ENCODE data around the gene ABHD15.

Gene ABHD15

DNA sequence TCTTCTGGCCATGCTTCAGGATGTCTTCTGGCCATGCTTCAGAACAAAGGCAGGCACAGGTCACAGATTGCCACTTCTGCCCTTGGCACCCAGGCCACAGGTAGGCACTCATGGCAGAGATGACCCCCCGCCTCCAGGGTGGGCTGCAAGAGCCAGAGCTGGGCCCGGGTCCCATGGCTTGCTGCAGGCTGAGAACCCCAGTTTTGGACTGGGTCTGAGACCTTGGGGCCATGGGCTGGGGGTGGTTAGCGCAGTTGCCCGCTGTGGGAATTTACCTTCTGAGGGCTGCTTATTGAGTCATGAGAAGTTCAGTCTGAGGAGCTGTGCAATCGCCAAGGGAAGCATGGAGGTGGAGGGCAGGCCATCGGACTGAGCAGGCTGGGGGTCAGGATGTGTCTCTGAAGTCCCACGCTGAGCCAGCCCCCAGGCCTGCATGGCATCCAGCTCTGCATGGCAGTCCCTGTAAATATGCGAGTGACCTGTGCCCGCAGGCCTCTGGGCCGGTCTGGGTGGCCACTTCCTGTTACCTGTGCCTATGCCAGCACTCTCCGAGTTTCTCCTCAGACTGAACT, 27.8 kb upstream of the ABHD15 start:
- DNase-seq, result no peak

- DNase-seq, result no peak
Observed at GRCh38 chr17:29593591-29594518, 27.0 kb upstream of the ABHD15 start.

DNA sequence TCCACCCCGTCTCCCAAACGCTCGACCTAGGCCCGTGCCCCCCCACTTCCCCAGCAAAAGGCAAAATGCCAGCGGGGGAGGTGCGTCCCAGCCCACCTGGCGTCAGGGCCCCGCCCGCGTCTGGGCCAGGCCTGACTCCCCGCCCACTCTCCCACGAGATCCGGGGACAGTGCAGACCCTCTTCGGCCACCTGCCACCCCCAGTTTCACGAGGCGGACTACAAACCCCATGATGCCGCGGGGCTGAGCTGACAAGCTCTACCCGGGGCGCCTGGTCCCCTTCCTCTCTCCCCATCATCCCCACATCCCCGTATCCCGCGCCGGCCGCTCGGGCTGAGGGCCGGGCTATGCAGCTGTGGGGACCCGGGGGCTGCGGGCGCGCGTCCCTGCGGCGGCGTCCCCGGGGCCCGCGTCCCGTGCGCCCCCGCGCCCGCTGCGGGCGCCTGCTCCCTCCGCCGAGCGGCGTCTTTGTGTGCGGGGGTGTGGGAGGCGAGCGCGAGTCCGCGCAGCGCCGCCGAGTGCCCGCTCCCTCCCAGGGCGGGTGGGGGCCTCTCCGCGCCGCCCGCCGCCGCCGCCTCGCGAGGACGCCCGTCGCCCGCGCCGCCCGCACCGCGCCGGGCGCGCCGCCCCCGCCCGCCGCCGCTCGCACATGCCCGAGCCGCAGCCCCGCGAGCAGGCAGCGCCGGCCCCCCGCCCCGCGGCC, 26.2 kb upstream of the ABHD15 start, which contains the start of gene ANKRD13B:
Gene ANKRD13B (plus strand): TSS at position 283 of the 702 bp plus-strand sequence. CDS start 490 bp downstream, outside the sequence.
- DNase-seq, result no peak

DNA sequence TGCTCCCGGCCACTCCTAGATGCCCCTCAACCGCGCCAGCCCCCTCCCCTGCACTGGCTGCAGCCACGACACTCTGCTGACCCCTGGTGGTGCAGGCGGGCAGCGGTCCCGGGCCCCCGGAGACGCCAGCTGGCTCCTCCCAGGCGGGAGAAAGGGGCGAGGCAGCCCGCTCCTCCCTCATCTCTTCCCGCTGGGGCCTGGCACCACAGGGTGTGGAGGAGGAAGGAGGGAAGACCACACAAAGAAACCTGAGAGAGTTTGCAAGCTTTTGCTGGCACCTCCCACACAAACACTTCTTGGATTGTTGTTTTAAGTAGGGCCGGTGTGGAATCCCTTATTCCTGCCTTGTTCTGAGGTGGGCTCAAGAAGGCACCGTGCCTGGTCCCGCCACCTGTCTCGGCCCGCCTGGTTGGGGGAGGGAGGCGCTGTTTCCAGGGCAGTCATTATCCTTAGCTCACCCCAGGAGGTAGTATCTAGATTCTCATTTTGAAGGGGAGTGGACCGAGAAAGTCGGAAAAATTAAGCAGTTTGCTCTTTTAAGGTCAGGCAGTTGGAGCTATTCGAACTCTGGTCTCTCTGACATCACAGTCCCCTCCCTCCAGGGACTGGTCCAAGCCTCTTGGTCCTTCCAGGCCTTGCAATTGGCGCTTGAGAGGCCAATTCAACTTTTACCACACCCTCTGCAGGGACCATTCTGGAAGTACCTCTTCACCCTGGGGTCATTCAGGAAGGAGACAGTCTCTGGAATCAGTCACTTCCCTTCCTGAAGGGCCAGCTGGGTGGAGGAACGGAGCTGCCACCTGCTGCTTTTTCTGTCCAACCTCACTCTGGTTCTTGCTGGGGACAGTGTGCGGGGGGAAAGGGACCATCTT, 25.1 kb upstream of the ABHD15 start:
- peak; percentile 80 for DNase-seq

GRCh38 chr17:29591146-29591736, 24.4 kb upstream of the ABHD15 start:
- DNase-seq, result peak; percentile 71

DNA sequence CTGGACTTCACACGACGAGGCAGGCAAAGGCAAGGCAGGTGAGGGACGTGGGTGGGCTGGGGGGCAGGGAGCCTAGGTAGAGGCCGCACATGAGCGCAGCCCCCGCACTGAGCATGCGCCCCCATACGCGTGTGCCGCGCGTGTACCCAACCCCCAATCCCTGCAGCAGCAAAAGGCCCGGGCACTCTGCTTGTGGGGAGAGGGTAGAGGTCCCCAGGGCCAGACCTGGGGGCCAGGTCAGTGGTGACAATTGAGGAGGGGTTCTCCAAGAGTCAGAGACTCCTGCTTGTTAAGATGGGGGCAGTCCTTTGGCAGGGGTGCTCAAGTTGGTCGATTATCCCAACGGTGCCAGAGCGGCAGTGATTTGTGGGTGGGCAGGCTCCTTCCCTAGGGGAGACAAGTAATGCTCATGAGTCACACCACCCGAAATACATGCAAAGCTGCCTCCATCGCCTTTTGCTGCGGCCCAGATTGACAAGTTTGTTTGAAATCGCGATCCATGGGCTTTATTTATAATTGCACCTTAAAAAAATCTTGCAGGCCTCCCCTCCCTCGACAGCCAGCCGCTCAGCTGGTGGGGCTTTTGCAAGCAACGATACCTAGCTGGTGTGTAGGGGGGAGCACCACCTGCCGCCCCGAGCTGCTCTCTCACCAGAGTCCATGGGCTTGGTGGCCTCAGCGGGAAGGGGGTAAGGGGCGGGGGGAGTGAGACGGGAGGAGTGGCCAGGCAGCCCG, 23.7 kb upstream of the ABHD15 start:
- peak; percentile 69 for DNase-seq

DNA sequence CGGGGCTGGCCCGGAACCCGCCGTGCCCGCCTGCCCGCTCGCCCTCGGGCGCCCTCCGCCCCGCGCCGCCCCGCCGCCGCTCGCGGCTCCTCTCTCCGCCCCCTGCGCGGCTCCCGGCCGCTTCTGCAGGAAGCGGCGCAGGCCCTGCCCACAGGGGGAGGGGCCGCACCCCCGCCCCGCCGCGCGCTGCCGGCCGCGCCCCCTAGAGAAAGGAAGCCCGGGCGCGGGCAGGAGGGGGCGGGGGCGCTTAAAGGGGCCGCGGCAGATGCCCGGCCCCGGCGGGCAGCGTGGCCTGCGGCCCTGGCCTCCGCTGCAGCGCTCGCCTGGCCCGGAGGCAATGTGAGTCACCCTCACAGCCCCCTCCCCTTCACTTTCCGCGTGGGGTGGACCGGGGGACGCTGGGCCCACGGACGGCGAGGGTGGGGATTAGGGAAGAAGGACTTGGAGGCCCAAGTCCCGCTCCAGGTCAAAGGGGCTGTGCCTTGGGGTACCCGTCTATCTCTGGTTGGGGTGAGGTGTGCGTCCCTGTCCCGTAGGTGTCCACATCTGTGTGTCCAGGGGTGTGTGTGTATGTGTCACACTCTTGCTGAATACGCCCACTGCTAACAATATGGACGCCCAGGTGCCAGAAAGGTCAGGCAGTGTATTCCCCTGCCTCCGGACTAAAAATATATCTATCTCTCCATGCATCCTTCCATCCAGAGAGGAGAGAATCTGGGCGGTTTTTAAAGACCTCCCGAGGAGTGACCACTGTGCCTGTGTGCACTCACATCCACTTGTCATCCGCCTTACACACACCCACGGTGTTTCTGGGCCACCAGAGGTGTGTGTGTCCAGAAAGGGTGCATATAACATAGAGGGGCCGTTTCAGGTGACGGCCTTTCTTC, 22.9 kb upstream of the ABHD15 start, which contains the start of gene GIT1:
Gene GIT1 (minus strand): TSS at position 125 of the 887 bp plus-strand sequence. CDS start 270 bp downstream, outside the sequence.
- peak; percentile 89 for DNase-seq

DNA sequence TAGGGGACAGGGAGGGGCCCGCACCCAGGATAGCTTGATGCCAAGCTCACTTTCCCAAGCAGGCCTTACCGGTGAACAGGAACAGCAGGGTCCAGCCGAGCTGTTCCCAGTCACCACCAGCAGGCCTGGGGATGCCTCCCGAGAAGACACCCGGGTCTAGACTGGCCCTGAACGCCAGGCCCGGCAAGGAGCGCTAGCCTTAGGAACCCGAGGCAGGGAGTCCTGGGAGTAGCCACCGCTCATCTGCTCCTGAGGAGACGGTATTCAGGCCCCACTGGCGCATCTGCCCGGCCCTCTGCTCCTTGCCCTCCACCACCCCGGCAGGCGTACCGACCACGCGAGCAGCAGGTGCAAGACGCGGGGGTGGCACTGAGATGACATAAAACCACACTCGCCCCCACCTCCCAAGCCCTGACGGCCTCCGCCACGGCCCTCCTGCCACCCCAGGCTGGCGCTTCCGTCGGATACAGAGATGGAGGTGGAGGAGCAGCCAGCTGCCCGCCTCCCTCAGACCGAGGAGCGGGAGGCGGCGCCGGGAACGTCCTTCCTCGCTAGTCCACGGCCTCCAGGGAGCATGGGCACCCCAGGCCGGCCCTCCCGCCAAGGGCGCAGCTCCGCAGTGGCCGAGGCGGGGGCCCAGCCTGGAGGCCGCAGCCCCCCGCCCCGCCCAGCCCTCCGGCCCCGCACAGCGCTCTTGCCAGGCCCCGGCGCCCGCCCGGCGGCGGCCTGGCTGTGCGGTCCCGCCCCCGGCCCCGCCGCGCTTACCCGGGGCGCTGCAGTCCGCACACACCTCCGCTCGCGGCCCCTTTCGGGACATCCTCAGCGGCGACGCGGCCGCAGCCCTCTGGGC, 21.9 kb upstream of the ABHD15 start:
- DNase-seq, result no peak

DNA sequence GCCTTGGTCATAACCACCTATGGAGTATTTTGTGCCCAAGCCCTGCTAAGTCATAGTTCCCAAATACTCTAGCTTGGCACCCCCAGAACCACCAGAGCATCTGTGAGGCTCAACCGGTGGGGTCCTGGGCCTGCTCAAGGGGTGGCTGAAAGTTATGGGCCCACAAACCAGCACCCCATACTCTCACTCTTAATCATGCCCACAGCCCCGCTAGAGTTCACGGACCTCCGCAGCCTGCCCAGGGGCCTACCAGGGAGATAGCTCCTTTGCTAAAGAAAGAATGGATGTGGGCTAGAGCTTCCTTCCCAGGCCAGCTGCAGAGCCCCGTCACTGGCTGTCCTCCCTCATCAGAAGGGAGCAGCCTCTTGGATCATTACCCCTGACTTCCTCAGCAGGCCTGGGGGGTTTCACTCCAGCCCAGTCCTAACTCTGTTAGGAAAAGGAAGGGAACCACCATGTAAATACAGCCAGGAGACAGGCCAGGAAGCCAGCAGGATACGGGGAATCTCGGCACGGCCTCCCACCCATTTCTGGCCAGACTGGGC, 21.3 kb upstream of the ABHD15 start:
- no peak for DNase-seq

- no peak for DNase-seq
Observed at GRCh38 chr17:29587591-29587990, 20.8 kb upstream of the ABHD15 start.

- DNase-seq, result no peak
Observed at GRCh38 chr17:29586676-29587469, 20.0 kb upstream of the ABHD15 start.

GRCh38 chr17:29585080-29585751, 18.4 kb upstream of the ABHD15 start:
- peak; percentile 52 for DNase-seq

DNA sequence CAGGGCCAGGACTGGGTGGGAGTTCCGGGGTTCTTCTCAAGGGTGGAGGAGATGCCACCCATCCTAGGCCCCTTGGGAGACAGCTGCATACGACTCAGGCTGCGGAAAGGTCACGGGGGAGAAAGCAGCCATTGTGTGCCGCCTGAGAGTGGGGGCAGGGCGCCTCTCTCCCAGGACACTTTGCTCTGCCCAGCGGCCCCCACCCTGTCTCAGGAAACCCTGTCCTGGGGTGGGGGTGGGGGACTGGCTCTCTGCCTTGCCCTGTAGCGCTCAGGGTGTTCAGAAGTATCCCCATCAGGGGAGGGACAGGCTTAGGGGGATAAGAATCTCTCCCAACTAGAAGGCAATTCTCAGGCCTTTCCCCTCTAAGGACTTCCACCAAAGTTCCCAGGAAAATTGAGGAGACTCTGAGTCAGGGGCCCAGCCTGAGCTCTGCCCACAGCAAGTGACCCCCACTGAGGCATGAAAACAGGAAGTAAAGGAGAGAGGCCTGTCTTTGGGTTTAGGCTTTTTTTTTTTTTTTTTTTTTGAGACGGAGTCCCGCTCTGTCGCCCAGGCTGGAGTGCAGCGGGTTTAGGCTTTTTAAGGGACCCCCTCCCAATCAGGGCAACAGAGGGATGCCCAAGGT, 17.7 kb upstream of the ABHD15 start:
- DNase-seq, result peak; percentile 30

- DNase-seq, result no peak
Observed at GRCh38 chr17:29583324-29584248, 16.7 kb upstream of the ABHD15 start.

- DNase-seq, result no peak
Observed at GRCh38 chr17:29582772-29583171, 15.9 kb upstream of the ABHD15 start.

Data from fibroblast of skin of back (primary cell).